C4-2B (cell line): ENCODE results near the gene STK35.

Experiments used
- ZFX ChIP-seq: fragments of 450-650 bp; IDR thresholded peaks from 2 replicates; pipeline ENCODE4 v1.6.1; 2017
- TF ChIP-seq, protein P1 (sequence below): fragments of 450-650 bp; conservative IDR thresholded peaks from 2 replicates; pipeline ENCODE4 v1.5.1; 2017; ENCODE audit warnings: mild to moderate bottlenecking

DNA sequence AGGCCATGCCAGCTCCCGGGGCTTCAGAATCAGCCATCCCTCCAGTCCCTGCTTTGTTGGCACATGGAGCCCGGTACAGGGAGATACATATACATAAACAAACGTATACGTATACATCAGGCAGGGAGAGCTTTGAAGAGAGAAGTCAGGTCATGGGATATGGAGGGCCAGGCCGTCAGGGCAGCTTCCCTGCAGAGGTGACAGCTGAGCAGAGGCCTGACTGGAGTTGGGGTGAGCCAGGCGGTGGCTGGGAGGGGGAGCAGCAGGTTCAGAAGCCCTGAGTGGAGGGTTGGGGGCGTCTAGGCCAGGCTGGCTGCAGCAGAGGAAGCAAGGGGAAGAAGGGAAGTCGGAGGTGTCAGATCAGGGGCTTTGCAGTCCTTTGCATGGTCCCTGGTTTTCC, 61.7 kb downstream of the STK35 start:
- TF ChIP-seq, protein P1, sequence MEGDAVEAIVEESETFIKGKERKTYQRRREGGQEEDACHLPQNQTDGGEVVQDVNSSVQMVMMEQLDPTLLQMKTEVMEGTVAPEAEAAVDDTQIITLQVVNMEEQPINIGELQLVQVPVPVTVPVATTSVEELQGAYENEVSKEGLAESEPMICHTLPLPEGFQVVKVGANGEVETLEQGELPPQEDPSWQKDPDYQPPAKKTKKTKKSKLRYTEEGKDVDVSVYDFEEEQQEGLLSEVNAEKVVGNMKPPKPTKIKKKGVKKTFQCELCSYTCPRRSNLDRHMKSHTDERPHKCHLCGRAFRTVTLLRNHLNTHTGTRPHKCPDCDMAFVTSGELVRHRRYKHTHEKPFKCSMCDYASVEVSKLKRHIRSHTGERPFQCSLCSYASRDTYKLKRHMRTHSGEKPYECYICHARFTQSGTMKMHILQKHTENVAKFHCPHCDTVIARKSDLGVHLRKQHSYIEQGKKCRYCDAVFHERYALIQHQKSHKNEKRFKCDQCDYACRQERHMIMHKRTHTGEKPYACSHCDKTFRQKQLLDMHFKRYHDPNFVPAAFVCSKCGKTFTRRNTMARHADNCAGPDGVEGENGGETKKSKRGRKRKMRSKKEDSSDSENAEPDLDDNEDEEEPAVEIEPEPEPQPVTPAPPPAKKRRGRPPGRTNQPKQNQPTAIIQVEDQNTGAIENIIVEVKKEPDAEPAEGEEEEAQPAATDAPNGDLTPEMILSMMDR: no peak
- no peak for TF ChIP-seq ZFX
